ENCODE measurements around the gene ADAP1.

The ADAP1 gene

DNA sequence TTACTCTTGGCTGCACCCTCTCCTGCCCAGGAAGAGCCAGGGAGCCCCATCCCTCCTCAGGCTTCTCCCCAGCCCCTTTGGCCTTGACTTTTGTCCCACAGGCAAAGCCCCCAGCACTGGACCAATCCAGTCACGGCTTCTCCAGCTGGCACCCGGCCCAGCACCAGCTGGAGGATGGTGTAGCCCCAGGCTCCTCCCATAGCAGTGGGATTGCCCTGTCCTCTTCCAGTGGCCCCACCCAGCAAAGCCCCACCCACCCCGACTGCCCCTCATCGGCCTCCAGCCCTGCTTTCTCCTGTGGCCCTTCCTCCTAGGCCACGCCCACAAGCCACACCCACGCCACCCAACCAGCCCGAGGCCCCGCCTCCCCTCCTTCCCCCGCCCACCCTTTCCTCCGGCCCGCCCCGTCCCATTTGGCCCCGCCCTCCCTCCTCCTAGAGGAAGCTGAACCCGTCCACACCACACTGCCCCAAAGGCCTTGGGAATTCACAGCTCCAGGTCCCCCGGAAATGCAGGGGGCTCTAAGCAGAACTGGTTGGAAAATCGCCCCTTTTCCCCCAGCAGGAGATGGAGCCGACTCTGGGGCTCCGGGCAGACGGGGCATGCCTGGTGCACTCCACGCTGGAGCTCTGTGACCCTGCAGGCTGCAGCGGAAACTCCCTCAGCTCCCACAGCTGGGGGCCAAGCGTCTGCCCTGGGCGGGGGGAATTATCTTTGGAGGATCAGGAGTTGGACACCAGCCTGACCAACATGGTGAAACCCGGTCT lies 52.9 kb downstream of the ADAP1 start:
- no peaks in the 10 kb centered on the region for H3K4me1 ChIP-seq (ENCODE audit: insufficient read depth, low read length, poor library complexity, severe bottlenecking)

DNA sequence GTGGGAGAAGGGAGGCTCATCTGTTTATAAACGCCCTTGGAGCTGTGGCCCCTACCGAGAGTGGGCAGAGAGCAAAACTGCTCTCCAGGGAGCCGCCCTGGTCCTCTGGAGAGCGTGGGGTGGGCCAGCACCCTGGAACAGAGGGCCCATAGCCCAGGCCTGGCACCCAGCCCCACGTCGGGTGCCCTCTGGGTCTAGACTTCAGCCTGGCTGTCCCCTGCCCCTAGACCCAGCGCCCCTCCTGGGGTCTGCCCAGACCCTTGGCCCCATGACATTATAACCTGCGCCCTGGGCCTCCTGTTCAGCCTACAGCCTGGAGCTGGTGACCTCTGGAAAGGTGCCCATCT lies 53.5 kb downstream of the ADAP1 start:
- Histone ChIP-seq H3K9ac (ENCODE audit: low read depth, low read length, poor library complexity, severe bottlenecking) (no peak overlapping the region), H3K79me2 (ENCODE audit: insufficient read depth, low read length) (no peaks in the 10 kb centered on the region), H3K9me2 (replicated peaks; ENCODE audit: low read depth, low read length) (no peaks in the 10 kb centered on the region), H2AFZ (ENCODE audit: low read length) (no peak overlapping the region), H3F3A (ENCODE audit: low read depth) (no peaks in the 10 kb centered on the region), H4K20me1 (ENCODE audit: insufficient read depth, low read length, poor library complexity, severe bottlenecking) (no peaks in the 10 kb centered on the region), H3K4me1 (ENCODE audit: insufficient read depth, low read length, poor library complexity, severe bottlenecking) (no peaks in the 10 kb centered on the region), H3K9me3 (ENCODE audit: insufficient read depth, low read depth, low read length) (no peaks in the 10 kb centered on the region), H3K36me3 (ENCODE audit: insufficient read depth, low read length) (peaks cover 12% of the 10 kb centered on the region; the same call in 1 of the 2 replicates), H3K27me3 (ENCODE audit: insufficient read depth, low read length, poor library complexity, severe bottlenecking) (no peaks in the 10 kb centered on the region), H3K4me3 (ENCODE audit: low read length, poor library complexity, severe bottlenecking) (no peak overlapping the region), H3K4me2 (ENCODE audit: low read depth, low read length, poor library complexity, severe bottlenecking) (no peak overlapping the region)
- TF ChIP-seq EZH2phosphoT487 (IDR thresholded peaks at IDR 0.05; ENCODE audit: borderline replicate concordance), result no peak
- TF ChIP-seq, protein P1, sequence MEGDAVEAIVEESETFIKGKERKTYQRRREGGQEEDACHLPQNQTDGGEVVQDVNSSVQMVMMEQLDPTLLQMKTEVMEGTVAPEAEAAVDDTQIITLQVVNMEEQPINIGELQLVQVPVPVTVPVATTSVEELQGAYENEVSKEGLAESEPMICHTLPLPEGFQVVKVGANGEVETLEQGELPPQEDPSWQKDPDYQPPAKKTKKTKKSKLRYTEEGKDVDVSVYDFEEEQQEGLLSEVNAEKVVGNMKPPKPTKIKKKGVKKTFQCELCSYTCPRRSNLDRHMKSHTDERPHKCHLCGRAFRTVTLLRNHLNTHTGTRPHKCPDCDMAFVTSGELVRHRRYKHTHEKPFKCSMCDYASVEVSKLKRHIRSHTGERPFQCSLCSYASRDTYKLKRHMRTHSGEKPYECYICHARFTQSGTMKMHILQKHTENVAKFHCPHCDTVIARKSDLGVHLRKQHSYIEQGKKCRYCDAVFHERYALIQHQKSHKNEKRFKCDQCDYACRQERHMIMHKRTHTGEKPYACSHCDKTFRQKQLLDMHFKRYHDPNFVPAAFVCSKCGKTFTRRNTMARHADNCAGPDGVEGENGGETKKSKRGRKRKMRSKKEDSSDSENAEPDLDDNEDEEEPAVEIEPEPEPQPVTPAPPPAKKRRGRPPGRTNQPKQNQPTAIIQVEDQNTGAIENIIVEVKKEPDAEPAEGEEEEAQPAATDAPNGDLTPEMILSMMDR (conservative IDR thresholded peaks at IDR 0.05; ENCODE audit: low read length), result no peak

More for the DNA sequence above, 52.9 kb downstream of the ADAP1 start:
- no peak for TF ChIP-seq EZH2phosphoT487 (IDR thresholded peaks at IDR 0.05; ENCODE audit: borderline replicate concordance)
- TF ChIP-seq, protein P1 (conservative IDR thresholded peaks at IDR 0.05; ENCODE audit: low read length), result no peak
- Histone ChIP-seq H3K9ac (ENCODE audit: low read depth, low read length, poor library complexity, severe bottlenecking) (no peak overlapping the region), H3K27me3 (ENCODE audit: insufficient read depth, low read length, poor library complexity, severe bottlenecking) (no peaks in the 10 kb centered on the region), H3K36me3 (ENCODE audit: insufficient read depth, low read length) (peaks cover 6% of the 10 kb centered on the region; the same call in 1 of the 2 replicates), H3K9me3 (ENCODE audit: insufficient read depth, low read depth, low read length) (no peaks in the 10 kb centered on the region), H2AFZ (ENCODE audit: low read length) (no peak overlapping the region), H3F3A (ENCODE audit: low read depth) (no peaks in the 10 kb centered on the region), H3K4me2 (ENCODE audit: low read depth, low read length, poor library complexity, severe bottlenecking) (no peak overlapping the region), H4K20me1 (ENCODE audit: insufficient read depth, low read length, poor library complexity, severe bottlenecking) (no peaks in the 10 kb centered on the region), H3K9me2 (replicated peaks; ENCODE audit: low read depth, low read length) (no peaks in the 10 kb centered on the region), H3K4me3 (ENCODE audit: low read length, poor library complexity, severe bottlenecking) (no peak overlapping the region), H3K79me2 (ENCODE audit: insufficient read depth, low read length) (no peaks in the 10 kb centered on the region)

DNA sequence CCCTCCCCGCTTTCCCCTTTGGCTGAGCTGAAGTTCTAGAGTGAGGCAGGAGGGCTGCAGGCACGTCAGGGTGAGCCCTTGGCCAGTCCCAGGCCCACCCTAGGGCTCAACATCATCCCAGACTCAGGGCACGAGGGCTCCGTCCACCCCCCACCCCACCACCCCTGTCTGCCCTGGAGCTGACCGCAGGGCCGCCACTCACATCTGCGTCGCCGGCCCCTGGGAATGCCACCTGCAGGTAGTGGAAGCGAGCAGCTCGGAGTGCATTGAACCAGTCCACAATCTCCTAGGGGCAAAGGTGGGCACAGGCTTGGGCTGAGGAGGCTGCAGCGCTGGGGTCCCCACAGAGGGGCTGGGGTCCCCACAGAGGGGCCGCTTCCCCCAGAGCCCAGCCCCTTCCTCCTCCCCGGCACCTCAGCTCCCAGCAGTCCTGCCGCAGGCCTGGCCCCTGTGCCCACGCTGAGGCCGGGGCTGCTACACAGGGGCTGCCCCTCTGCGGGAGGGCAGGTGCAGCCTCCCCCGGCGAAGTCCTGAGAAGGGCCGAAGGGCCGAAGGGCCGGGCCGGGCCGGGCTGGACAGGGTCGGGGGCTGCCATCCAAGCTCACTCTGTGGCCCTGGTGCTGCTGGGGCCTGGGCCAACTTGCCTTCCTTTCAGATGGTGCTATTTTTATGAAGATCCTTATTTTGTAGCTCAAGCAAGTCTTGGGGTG lies 54.0 kb downstream of the ADAP1 start:
- Histone ChIP-seq H3K9me2 (replicated peaks; ENCODE audit: low read depth, low read length) (no peaks in the 10 kb centered on the region), H2AFZ (ENCODE audit: low read length) (no peak overlapping the region), H3F3A (ENCODE audit: low read depth) (no peaks in the 10 kb centered on the region), H3K9ac (ENCODE audit: low read depth, low read length, poor library complexity, severe bottlenecking) (no peak overlapping the region), H3K27me3 (ENCODE audit: insufficient read depth, low read length, poor library complexity, severe bottlenecking) (no peaks in the 10 kb centered on the region), H3K79me2 (ENCODE audit: insufficient read depth, low read length) (no peaks in the 10 kb centered on the region), H4K20me1 (ENCODE audit: insufficient read depth, low read length, poor library complexity, severe bottlenecking) (no peaks in the 10 kb centered on the region), H3K4me1 (ENCODE audit: insufficient read depth, low read length, poor library complexity, severe bottlenecking) (no peaks in the 10 kb centered on the region), H3K4me2 (ENCODE audit: low read depth, low read length, poor library complexity, severe bottlenecking) (no peak overlapping the region), H3K36me3 (ENCODE audit: insufficient read depth, low read length) (peaks cover 17% of the 10 kb centered on the region; the same call in 1 of the 2 replicates), H3K4me3 (ENCODE audit: low read length, poor library complexity, severe bottlenecking) (no peak overlapping the region), H3K9me3 (ENCODE audit: insufficient read depth, low read depth, low read length) (no peaks in the 10 kb centered on the region)
- TF ChIP-seq, protein P1 (conservative IDR thresholded peaks at IDR 0.05; ENCODE audit: low read length), result no peak
- no peak for TF ChIP-seq EZH2phosphoT487 (IDR thresholded peaks at IDR 0.05; ENCODE audit: borderline replicate concordance)

Measured in Loucy (cell line).